Gastrocnemius medialis (tissue), 4 donors: ENCODE measurements around the gene UNC13A.

Experiments used
- POLR2A ChIP-seq, 2 donors: fragments of 450-650 bp; IDR thresholded peaks; one replicate each; pipeline ENCODE4 v1.6.1; 2017; ENCODE audit warnings: antibody characterized with exemption in 2 of 2, mild to moderate bottlenecking in 2 of 2, moderate library complexity in 2 of 2
- TF ChIP-seq, protein P1 (sequence below), 5 experiments: fragments of 450-650 bp in 3 of 5; fragments of 200-600 bp in 2 of 5; sonication (generic) in 2 of 5; IDR thresholded peaks in 4 of 5; conservative IDR thresholded peaks in 1 of 5; 1 replicate in 4 of 5; 2 replicates in 1 of 5; pipeline ENCODE4 v1.5.1; 2016 to 2019; ENCODE audit warnings: antibody characterized with exemption in 5 of 5, mild to moderate bottlenecking in 3 of 5, moderate library complexity in 3 of 5

DNA sequence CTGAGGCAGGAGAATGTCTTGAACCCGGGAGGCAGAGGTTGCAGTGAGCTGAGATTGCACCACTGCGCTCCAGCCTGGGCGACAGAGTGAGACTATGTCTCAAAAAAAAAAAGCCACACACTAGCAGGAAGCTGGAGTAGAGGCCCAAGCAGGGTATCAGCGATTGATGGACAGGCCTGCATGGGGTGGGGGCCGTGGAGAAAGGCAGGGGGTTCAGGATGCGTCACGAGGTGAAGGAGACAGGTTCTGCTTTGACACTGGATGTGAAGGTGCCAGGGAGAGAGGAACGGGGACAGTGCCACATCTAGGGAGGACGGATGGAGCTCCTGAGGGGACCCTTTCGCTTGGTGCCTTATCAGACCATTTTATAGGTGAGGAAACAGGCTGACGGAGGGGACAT, 125.6 kb downstream of the UNC13A start:
- TF ChIP-seq, protein P1, sequence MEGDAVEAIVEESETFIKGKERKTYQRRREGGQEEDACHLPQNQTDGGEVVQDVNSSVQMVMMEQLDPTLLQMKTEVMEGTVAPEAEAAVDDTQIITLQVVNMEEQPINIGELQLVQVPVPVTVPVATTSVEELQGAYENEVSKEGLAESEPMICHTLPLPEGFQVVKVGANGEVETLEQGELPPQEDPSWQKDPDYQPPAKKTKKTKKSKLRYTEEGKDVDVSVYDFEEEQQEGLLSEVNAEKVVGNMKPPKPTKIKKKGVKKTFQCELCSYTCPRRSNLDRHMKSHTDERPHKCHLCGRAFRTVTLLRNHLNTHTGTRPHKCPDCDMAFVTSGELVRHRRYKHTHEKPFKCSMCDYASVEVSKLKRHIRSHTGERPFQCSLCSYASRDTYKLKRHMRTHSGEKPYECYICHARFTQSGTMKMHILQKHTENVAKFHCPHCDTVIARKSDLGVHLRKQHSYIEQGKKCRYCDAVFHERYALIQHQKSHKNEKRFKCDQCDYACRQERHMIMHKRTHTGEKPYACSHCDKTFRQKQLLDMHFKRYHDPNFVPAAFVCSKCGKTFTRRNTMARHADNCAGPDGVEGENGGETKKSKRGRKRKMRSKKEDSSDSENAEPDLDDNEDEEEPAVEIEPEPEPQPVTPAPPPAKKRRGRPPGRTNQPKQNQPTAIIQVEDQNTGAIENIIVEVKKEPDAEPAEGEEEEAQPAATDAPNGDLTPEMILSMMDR (IDR thresholded peaks at IDR 0.05 in 4 of 5, conservative IDR thresholded peaks at IDR 0.05 in 1 of 5): no peak
- TF ChIP-seq POLR2A (IDR thresholded peaks at IDR 0.05): no peak
